Activated T-helper 17 cell treated with anti-CD3 and anti-CD28 coated beads, Interleukin-2, amount 50 U/mL, for 72 hours (primary cell): ENCODE measurements around the gene NTN5. TPM values are rescaled to one million over a fixed set of nuclear protein-coding genes. Genes with fewer than 3 reads are reported as not detected.

Experiments
- ATAC-seq: fragments of 150-1000 bp; cut with Tn5 transposase; replicated peaks from 2 replicates; pipeline ENCODE4 v1.10.0; 2021; ENCODE audit warnings: mild to moderate bottlenecking, moderate library complexity
- H3K27ac Mint-ChIP-seq: one replicate; pipeline ENCODE4 v1.8.0; 2022; ENCODE audit warnings: mixed read lengths
- H3K27me3 Mint-ChIP-seq: one replicate; pipeline ENCODE4 v1.8.0; 2022; ENCODE audit warnings: mixed read lengths
- H3K36me3 Mint-ChIP-seq: one replicate; pipeline ENCODE4 v1.8.0; 2022; ENCODE audit warnings: low read depth, mild to moderate bottlenecking, mixed read lengths
- H3K4me1 Mint-ChIP-seq: one replicate; pipeline ENCODE4 v1.8.0; 2022; ENCODE audit warnings: mixed read lengths
- H3K4me3 Mint-ChIP-seq: one replicate; pipeline ENCODE4 v1.8.0; 2022; ENCODE audit warnings: mild to moderate bottlenecking, mixed read lengths
- H3K9me3 Mint-ChIP-seq: one replicate; pipeline ENCODE4 v1.8.0; 2022; ENCODE audit warnings: mixed read lengths
- total RNA-seq, 2 donors: library from RNA; stranded (reverse); gene quantifications; one replicate each; pipeline ENCODE4 v1.2.3, GENCODE V29; 2022

The NTN5 gene
- total RNA-seq, 2 donors from 2014 or later, result 0.65 to 2.9 TPM

DNA sequence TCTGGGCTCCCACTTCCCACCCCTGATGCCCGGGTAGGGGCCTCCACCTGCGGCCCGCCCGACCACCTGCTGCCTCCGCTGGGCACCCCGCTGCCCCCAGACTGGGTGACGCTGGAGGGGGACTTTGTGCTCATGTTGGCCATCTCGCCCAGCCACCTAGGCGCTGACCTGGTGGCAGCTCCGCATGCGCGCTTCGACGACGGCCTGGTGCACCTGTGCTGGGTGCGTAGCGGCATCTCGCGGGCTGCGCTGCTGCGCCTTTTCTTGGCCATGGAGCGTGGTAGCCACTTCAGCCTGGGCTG lies 43.6 kb downstream of the NTN5 start:
- no peak overlapping the region for H3K4me3 Mint-ChIP-seq
- ATAC-seq, result no peak
- H3K9me3 Mint-ChIP-seq, result no peaks in the 10 kb centered on the region
- H3K27ac Mint-ChIP-seq, result no peak overlapping the region
- peaks cover 22% of the 10 kb centered on the region for H3K36me3 Mint-ChIP-seq
- H3K4me1 Mint-ChIP-seq, result peaks cover 2% of the 10 kb centered on the region
- H3K27me3 Mint-ChIP-seq, result no peaks in the 10 kb centered on the region

DNA sequence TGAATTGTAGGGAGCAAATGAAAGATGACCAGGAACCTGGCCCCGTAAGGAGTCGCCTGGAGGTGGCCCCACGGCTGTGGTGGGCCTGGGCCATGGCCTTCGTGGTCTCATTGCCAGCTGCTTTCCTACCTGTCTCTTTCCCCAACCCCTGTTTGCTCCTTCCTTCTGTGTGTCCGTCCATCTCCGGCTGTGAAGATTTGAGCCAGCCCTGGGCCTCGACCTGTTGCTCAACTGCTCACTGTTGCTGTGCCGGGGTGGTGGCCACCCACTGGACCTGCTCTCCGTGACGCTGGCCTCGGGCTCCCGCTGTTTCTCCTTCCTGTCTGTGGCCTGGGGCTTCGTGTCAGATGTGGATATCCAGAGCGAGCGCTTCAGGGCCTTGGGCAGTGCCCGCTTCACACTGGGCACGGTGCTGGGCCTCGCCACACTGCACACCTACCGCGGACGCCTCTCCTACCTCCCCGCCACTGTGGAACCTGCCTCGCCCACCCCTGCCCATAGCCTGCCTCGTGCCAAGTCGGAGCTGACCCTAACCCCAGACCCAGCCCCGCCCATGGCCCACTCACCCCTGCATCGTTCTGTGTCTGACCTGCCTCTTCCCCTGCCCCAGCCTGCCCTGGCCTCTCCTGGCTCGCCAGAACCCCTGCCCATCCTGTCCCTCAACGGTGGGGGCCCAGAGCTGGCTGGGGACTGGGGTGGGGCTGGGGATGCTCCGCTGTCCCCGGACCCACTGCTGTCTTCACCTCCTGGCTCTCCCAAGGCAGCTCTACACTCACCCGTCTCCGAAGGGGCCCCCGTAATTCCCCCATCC lies 44.1 kb downstream of the NTN5 start:
- no peak for ATAC-seq
- Mint-ChIP-seq H3K9me3 (no peaks in the 10 kb centered on the region), H3K4me3 (no peak overlapping the region), H3K27ac (no peak overlapping the region), H3K27me3 (no peaks in the 10 kb centered on the region), H3K4me1 (peaks cover 5% of the 10 kb centered on the region), H3K36me3 (peaks cover 28% of the 10 kb centered on the region)

DNA sequence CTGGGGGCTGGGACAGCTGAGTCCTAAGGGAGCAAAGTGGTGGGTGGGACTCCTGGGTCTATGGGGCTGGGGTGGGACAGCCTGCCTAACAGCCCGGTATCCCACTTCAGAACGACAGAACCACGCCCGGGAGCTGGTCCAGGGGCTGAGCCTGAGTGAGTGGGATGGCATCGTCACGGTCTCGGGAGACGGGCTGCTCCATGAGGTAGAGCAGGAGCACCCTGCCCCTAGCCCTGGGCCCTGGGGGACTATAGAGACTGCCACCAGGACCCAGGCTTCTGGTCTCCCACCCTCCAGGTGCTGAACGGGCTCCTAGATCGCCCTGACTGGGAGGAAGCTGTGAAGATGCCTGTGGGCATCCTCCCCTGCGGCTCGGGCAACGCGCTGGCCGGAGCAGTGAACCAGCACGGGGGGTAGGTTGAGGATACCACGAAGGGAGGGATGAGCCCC lies 44.9 kb downstream of the NTN5 start:
- no peak for ATAC-seq
- Mint-ChIP-seq H3K27me3 (no peaks in the 10 kb centered on the region), H3K4me3 (no peak overlapping the region), H3K4me1 (peaks cover 11% of the 10 kb centered on the region), H3K27ac (no peak overlapping the region), H3K9me3 (no peaks in the 10 kb centered on the region), H3K36me3 (peaks cover 35% of the 10 kb centered on the region)

DNA sequence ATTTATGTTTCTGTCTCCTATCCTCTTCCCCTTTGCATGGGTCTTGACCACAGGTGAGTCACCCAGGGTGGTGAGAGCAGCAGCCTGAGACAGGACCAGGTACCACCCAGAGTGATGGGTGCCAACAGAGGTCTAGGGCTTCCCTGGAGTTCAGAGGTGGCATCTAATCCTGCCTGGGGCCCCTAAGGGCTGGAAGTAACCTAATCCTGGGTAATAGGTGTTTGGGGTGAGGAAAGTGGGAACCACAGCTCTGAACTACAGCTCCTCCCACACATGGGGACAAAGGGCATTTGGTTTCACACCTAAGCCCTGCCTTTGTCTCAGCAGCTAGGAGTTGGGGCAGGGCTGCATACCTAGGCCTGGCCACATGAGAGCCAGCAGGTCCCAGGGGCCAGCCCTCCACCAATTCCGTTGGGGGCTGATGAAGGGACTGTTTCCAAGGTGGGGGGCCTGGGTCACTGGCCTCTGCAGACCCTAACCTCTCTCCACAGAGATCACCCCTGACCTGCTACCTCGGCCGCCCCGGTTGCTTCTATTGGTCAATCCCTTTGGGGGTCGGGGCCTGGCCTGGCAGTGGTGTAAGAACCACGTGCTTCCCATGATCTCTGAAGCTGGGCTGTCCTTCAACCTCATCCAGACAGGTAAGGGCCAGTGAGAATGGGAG lies 45.5 kb downstream of the NTN5 start:
- H3K9me3 Mint-ChIP-seq, result no peaks in the 10 kb centered on the region
- H3K27me3 Mint-ChIP-seq, result no peaks in the 10 kb centered on the region
- ATAC-seq, result peak; percentile 37
- peaks cover 39% of the 10 kb centered on the region for H3K36me3 Mint-ChIP-seq
- H3K27ac Mint-ChIP-seq, result no peak overlapping the region
- peaks cover 11% of the 10 kb centered on the region for H3K4me1 Mint-ChIP-seq
- H3K4me3 Mint-ChIP-seq, result no peak overlapping the region

DNA sequence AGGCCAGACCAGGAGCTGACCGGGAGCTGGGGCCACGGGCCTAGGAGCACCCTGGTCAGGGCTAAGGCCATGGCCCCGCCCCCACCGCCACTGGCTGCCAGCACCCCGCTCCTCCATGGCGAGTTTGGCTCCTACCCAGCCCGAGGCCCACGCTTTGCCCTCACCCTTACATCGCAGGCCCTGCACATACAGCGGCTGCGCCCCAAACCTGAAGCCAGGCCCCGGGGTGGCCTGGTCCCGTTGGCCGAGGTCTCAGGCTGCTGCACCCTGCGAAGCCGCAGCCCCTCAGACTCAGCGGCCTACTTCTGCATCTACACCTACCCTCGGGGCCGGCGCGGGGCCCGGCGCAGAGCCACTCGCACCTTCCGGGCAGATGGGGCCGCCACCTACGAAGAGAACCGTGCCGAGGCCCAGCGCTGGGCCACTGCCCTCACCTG lies 46.9 kb downstream of the NTN5 start:
- ATAC-seq, result no peak
- Mint-ChIP-seq H3K27ac (no peak overlapping the region), H3K36me3 (peaks cover 52% of the 10 kb centered on the region), H3K27me3 (no peaks in the 10 kb centered on the region), H3K4me3 (no peak overlapping the region), H3K4me1 (peaks cover 11% of the 10 kb centered on the region), H3K9me3 (no peaks in the 10 kb centered on the region)

DNA sequence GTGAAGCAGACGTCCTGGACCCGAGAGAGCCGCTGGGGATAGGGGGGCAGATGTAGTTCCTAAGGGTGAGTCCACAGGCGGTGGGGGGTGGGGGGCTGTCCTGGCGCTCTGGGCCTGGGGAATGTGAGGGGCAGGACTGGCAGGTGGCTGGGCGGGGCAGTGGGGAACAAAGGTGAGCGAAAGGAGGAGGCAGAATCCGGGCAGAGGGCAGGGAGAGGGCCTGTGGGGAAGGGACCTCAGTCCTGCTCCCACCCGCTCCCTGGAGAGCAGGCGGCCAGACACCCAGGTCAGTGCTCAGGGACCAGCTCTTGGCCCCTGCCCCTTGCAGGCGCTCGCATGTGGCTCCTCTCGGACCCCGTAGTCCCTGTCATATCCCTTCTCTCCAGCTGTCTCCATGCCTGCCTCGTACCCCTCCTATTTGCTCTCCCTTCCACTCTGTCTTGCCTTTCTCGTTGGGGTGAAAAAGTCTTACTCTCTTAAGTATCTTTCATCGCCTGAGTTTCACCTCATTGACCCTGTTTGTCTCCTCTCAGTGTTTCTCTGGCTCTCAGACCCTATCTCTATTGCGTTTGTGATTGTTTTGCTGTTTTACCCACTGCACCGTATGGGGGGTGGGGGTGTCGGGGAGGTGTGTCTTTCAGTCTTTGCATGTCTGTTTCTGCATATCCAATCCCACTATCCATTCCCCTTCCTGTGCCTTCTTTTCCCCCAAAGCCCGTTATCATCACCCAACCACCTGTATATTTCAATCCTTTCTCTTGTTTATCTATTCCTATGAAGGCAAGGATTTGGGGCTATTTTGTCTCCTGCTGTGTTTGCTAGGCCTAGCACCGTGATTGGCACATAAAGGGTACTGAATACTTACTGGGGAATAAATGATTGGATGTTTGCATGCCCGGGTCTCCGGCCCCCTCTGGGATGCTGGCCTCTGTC lies 47.8 kb downstream of the NTN5 start:
- no peaks in the 10 kb centered on the region for H3K27me3 Mint-ChIP-seq
- H3K4me3 Mint-ChIP-seq, result peak overlapping the region; percentile 83
- H3K9me3 Mint-ChIP-seq, result no peaks in the 10 kb centered on the region
- peaks cover 11% of the 10 kb centered on the region for H3K4me1 Mint-ChIP-seq
- peaks cover 50% of the 10 kb centered on the region for H3K36me3 Mint-ChIP-seq
- H3K27ac Mint-ChIP-seq, result peak overlapping the region; percentile 1
- no peak for ATAC-seq

DNA sequence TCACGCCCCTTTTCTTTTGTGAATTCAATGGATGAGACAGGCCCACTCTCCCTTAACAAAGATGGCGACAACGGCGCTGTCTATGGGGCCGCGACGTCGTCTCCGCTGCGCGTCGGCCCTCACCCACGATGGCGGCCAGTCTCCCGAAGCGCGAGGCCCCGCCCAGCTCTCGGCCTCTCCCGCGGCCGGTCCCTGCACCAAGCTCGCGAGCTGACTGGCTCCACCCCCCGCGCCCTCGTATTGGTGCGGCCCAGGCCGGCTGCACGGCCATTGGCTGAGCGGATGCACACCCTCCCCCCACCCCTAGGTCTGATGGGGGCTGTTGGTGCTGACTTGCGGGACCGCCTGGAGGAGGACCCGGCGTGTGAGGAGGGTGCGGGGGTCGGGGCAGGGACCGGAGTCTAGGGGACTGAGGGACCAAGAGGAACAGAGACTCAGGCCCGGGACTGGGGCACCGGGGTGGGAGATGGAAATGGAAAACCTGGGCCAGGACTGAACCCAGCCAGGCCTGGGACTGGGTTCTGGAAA lies 48.7 kb downstream of the NTN5 start:
- Mint-ChIP-seq H3K27me3 (no peaks in the 10 kb centered on the region), H3K4me3 (peak overlapping the region; percentile 83), H3K27ac (peak overlapping the region; percentile 92), H3K36me3 (peaks cover 59% of the 10 kb centered on the region), H3K4me1 (peaks cover 16% of the 10 kb centered on the region), H3K9me3 (no peaks in the 10 kb centered on the region)
- ATAC-seq, result peak; percentile 88

DNA sequence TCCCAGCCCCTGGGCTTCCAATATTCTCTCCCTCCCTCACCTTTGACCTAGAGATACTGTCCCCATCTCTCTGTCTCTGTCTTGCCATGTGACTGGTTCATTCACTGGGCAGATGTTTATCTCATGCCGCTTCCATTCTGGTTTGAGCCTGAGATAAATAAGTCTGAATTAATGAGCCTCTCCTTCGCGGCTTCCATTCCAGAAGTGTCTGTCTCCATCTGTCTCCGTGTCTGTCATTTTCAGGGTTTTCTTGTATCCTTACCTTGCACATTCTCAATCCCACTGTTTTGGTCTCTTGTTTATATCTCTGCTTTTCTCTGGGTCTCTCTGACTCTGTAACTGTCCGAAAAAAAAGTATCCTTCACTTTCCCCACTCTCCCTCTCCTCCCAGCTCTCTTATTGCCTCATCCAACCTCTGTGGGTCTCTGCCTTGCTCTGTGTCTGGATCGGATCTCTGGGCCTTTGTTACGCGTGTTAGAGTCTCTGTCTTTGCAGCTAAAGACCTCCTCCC lies 49.2 kb downstream of the NTN5 start:
- peaks cover 60% of the 10 kb centered on the region for H3K36me3 Mint-ChIP-seq
- H3K27me3 Mint-ChIP-seq, result no peaks in the 10 kb centered on the region
- H3K4me1 Mint-ChIP-seq, result peaks cover 16% of the 10 kb centered on the region
- peak overlapping the region; percentile 83 for H3K4me3 Mint-ChIP-seq
- peak overlapping the region; percentile 92 for H3K27ac Mint-ChIP-seq
- no peaks in the 10 kb centered on the region for H3K9me3 Mint-ChIP-seq
- ATAC-seq, result no peak

DNA sequence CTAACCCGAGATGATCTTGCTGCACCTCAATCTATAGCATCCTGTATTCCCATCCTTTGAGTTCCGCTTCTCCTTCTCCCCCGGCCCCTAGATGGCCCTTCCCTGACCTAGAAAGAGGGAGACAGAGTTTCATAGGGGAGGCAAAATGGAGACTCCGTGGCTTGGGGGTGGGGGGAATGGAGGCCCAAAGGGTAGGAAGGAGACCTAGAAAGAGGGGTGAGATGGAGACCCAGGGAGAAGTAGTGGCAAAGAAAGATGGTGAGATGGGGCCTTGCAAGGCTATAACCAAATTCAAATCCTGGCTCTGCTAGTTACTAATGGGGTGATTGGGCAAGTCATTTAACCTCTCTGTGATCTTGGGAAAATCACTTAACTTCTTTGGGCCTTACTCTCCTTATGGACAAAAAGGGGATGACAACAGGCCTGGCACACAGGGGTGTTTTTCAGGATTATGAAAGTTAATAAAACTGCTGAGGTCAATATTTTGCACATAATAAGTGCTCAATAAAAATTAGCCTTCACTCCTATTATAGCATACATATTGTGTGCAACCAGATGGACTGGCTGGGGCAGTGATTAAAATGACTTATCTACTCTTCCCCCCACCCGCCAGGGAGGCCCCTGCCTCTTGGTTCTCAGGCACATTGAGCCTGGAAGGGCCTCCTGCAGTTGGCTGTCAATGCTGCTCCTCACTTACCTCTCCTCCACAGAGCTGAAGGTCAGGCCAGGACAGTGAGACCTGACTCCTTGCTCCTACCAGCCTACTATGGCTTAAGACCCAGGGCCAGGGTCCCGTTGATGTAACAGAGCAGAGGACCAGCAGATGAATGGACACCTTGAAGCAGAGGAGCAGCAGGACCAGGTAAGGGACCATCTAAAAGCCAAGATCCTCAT lies 52.9 kb downstream of the NTN5 start:
- Mint-ChIP-seq H3K4me3 (peak overlapping the region; percentile 99), H3K9me3 (no peaks in the 10 kb centered on the region), H3K36me3 (peaks cover 87% of the 10 kb centered on the region), H3K27me3 (no peaks in the 10 kb centered on the region), H3K4me1 (peaks cover 16% of the 10 kb centered on the region), H3K27ac (peak overlapping the region; percentile 100)
- ATAC-seq, result no peak

DNA sequence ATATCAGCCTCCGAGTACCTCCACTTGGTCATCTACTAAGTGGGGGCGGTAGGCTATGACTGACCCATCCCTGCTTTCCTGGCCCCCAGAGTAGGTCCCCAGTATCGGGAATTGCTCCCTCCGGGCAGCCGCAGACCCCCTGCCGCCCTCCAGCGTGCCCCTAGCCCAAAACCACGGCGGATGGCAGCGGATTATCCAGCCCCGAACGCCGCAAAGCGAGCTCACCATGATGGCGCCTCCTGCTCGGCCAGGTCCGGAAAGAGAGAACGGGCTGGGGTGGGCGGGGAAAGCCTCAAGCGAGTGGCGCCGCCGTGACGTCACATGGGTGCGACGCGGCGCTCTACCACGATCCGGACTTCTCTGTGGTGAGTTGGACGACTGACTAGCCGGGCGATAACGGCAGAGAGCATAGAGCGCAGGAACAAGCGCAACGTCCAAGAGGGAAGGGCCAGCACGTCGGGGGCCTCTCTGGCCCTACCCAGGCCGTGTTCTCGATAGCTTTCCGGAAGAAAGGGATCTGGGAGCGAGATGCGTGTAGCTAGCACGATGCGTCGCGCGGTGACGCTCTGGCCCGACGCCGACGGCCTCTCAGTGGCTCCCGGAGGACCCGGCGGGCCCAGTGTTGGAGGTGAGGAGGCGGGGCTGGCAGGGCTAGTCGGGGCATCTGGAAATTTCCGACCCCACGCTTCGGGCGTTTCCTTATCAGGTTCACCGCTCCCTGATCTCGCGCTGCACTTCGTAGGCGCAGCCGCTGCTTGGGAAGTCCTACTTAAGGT lies 53.7 kb downstream of the NTN5 start, which contains the start of the genes RPL18 and SPHK2:
Gene RPL18, minus strand, starts transcription at position 263 of the 776 bp plus-strand sequence. Its CDS starts 35 bp downstream, at position 228.
Gene SPHK2, plus strand, starts transcription at position 591 of the 776 bp plus-strand sequence. CDS start 1,009 bp downstream, outside the sequence.
- Mint-ChIP-seq H3K27ac (peak within 1 kb of the TSS; percentile 100), H3K27me3 (no peaks in the 10 kb centered on the region), H3K9me3 (no peaks in the 10 kb centered on the region), H3K36me3 (peaks cover 91% of the 10 kb centered on the region), H3K4me3 (peak within 1 kb of the TSS; percentile 99), H3K4me1 (peaks cover 16% of the 10 kb centered on the region)
- ATAC-seq, result peak; percentile 77

DNA sequence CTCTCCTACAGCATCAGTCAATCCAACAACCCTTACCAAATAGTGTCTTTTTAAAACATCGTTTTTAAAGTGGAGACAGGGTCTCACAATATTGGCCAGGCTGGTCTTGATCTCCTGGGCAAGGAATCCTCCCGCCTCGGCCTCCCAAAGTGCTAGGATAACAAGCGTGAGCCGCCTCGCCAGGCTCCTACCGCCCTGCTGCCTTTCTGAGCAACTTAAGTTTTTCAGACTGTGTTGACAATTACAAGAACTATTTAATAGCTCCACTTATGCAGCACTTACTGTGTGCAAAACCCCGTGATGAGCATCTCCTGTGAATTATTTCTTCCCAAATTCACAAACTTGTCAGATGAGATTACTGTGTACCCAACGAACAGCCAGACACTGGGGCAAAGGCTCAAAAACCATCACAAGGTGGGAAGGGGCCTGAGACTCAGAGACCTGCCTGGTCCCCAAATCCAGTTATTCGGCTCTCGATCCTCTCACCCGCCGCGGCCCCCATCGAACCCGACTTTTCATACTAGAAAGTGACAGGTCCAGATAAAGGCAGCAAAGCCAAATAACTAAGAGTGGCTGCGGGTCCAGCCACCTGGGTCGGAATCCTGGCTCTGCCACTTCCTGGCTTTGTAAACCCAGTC lies 54.4 kb downstream of the NTN5 start:
- peak overlapping the region; percentile 100 for H3K27ac Mint-ChIP-seq
- H3K4me3 Mint-ChIP-seq, result peak overlapping the region; percentile 99
- peaks cover 8% of the 10 kb centered on the region for H3K4me1 Mint-ChIP-seq
- no peak for ATAC-seq
- H3K9me3 Mint-ChIP-seq, result no peaks in the 10 kb centered on the region
- no peaks in the 10 kb centered on the region for H3K27me3 Mint-ChIP-seq
- peaks cover 88% of the 10 kb centered on the region for H3K36me3 Mint-ChIP-seq
